Measurements from ENCODE around the gene SGF29. TPM values are rescaled to one million over a fixed set of nuclear protein-coding genes. Genes with fewer than 3 reads are reported as not detected.

Gene SGF29
- total and polyA plus RNA-seq, 9 of the 15 experiments (the other 6 are each of a cell fraction or from before 2014, with no cell fraction given): 2.6 to 36.1 (median 21.2) TPM

GRCh38 chr16:28538733-28539596, 14.8 kb upstream of the SGF29 start, which contains the start of gene NUPR1 (continued):
- no peak for TF ChIP-seq ZBTB49 (CRISPR knock-in tag; IDR thresholded peaks at IDR 0.05; ENCODE audit: borderline replicate concordance)
- TF ChIP-seq JUN (IDR thresholded peaks at IDR 0.05; ENCODE audit: borderline replicate concordance, low read depth, low read length): no peak
- TF ChIP-seq JUN (CRISPR knock-in tag; IDR thresholded peaks at IDR 0.05; ENCODE audit: borderline replicate concordance): no peak
- TF ChIP-seq MYC (IDR thresholded peaks at IDR 0.05; ENCODE audit: low read depth, low read length): peak; percentile 61; the same call in 1 of the 2 replicates
- TF ChIP-seq MYC (CRISPR knock-in tag; IDR thresholded peaks at IDR 0.05; ENCODE audit: borderline replicate concordance, low read depth): no peak
- no peak for TF ChIP-seq ZNF311 (CRISPR knock-in tag; IDR thresholded peaks at IDR 0.05)
- no peak for TF ChIP-seq ZBED1 (IDR thresholded peaks at IDR 0.05)
- TF ChIP-seq ZKSCAN1 (IDR thresholded peaks at IDR 0.05; ENCODE audit: low read depth, low read length): no peak
